NCI-H2029 treated with DMSO at 0.1 percent for 48 hours (cell line): ENCODE data around the gene AP1M2.
A peak's percentile ranks its signal among the peaks of the same experiment; 100 is the strongest.
"Not testable (repeated sequence)": the region's sequence is repeated elsewhere in the genome, so short reads cannot be mapped to it uniquely, and the experiment has no call there.

Source experiments
- DNase-seq: peaks from one replicate; lab custom pipeline; 2025; lab: John Stamatoyannopoulos, UW

Gene AP1M2

DNA sequence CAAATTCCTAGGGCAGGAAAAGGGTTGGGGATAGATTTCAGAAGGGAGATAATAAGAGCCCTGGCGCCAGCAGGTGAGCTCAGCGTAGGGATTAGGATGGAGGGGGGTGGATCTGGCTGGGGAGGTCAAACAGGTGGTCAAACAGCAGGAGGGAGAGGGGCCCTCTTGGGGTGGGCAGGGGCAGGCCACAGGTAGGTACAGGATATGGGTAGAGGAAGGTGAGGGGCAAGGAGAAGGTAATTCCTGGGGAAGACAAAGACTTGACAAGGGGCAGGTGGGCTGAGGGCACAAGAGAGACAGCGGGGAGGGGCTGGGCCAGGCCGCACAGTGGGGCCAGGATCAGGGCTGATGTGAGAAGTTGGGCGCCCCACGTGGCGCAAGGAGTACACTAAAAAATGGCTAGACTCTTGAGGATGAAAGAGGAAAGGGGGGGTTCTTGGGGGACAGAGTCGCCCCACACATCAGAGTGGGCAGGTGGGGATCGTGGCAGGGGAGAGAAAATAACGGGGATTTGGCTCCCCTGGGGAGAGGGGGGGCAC, 22.0 kb downstream of the AP1M2 start:
- no peak for DNase-seq

DNA sequence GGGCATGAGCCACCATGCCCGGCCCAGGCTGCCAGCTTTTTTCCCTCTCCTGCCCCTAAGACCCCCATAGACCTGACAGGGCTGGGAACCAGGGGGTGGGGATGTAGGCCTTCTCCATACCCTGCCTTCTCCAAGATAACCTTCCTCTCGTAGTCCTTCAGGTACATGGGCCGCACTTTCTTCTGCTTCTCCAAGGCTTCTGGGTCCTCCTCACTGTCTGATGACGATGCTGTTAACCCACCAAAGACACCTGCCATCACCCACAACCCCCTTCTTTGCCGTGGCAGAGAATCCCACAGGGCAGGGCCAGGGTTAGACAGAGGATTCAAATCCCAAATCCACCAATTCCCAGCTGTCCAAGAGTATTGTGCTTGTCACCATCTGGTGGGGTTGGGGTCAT, 24.5 kb downstream of the AP1M2 start:
- DNase-seq: no peak

DNA sequence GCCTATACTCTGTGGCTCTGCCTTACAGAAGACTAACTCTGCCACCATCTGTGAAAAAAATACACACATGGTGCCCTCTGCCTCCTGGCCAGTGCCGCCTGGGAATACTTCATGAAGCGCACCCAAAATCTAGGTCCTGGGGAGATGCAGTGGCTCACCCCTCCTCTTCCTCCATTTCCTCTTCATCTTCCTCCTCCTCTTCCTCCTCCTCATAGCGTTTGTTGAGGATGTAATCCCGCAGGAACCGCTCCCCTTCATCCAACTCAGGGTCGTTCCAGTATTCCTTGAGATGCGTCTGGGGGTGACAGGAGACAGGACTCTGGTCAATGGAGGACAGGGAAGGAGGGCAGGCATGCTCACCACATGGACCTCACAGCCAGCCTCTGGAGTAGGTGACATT, 27.0 kb downstream of the AP1M2 start:
- no peak for DNase-seq

DNA sequence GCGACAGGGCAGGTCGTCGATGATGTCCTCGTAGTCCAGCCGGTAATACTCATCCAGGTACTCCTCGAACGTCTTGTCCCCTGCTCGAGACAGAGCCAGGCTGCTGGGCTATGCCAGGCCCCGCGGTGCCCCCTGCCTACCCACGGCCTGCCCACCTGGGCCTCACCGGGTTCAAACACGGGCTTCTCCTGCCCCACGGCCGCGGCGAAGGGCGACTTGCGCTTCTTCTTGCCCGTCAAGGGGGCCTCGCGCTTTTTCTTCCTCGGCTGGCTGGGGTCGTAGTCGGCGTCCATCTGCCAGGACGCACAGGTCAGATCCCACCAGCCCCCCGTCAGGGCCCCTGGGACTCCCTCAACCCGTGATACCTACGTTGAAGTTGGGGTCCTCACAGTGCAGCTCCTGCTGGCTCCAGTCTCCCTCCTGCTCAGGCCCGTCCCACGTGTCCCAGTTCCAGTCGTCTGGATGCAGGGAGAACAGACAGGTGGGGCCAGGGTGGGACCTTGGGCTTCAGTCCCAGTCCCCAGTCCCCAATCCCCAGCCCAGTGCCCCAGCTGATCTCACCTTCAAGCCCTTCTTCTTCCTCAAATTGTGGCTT, 29.4 kb downstream of the AP1M2 start:
- DNase-seq: no peak

DNA sequence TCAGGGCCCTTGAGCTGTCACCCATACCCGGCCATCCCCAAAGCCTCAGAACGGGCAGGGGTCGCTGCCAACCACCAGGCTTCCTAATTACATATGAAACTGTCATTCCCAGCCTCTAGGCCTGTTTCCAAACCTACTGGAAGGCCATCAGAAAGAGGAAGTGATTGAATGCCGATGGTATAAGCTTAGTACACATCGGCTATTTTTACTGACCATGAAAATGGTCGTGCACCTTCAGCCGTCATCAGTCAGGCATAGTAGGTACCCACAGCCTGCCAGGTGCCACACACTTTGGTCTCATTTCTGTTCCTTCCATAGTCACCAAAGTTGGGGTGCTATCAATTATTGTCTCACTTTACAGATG, 31.5 kb downstream of the AP1M2 start:
- no peak for DNase-seq

DNA sequence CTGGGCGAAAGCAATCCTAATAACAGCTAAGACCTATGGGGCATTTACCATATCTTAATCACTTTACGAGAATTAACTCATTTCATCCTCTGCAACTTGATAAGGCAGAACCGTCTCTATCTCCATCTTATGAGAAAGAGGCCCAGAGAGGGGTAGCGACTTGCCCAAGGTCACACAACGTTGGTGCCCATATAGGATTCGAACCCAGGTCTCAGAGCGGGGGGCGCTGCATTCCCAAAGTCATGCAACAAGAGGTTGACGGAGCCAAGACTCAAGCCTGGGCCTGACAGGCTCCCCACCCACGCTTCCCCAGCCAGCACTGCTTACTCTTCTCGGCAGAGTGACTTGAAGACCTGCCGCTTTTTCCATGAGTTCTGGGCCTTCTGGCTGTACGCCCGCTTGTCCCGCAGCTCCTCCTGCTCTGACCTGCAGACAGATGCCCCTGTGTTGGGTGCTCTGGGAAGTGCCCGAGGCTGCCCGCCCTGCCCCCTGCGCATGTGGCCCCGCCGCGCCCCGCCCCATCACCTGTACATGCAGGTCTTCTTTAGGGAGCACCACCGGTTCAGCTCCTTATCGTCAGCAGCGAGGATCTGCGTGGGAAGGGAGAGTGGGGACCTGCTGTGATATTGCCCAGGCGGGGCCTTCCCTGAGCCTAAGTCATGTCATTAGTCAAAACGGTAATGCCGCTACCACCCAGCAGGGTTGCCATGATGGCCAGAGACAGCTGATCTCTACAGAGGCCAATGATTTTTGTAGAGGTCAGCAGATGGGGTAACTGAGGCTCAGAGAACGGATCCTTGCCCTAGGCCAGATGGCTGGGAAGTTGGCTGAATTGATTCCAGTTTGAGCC, 32.1 kb downstream of the AP1M2 start:
- no peak for DNase-seq

DNA sequence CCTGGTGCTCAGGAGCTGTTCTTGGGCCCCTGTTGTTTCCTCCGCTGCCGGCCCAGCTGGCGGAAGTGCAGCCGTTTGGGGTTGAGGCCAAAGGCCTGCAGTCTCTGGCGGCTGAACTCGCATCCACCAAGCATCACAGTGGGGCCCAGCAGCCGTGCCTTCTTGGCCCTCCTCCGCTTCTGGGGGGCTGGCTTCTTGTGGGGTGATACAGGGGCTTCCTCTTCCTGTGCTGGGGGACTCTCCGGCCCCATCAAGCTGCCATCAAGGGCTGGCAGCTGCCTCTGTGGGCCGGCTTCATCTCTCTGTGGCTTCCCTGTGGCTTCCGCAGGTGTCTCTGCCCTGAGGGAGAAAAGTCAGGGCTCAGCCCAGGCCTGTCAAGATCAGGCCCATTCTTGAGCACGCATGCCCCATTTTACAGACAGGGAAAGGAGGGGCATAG, 33.1 kb downstream of the AP1M2 start:
- DNase-seq: no peak

DNA sequence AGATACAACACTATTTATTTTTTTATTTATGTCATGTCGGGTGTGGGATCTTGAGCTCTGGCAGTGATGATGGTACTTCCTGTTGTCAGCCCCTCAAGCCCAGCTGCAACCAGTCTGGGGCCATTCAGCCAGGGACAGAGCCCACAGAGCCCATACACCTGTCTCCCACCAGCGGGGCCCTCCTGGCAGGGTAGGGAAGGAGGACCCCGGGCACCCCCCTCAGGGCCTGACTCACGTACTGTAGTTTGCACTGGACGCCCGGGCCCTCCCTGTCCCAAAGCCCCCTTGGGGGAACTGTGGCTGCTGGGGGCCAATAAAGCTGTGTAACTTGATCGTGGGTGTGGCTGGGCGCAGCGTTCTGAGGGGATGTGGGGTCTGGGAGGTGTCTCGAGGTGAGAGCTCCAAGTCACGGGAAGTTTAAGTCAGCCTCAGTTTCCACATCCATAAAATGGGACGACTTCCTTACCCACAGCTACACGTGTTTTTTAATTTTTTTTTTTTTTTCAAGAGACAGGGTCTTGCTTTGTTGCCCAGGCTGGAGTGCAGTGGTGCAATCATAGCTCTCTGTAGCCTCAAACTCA, 33.9 kb downstream of the AP1M2 start:
- no peak for DNase-seq

DNA sequence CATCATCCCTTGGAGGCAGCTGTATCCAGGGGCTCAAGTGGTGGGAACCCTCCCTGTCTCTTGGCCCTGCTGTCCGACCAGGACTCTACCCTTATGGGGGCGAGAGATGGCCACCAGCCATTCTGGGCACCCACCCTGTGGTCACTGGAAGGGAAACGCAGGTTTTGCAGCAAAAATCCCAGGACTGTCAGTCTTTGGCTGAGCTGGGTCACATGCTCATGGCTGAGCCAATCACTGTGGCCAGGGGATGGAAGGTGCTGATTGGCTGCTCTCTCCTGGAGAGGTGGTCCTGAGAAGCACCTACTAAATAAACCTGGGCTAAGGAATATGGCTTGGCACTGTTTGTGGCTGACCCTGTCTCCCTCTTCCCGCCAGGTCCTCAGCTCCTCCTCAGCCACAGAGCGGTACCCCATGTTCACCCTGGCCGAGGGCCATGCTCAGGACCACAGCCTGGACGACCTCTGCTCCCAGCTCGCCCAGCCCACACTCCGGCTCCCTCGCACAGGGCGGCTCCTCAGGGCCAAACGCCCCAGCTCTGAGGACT, 34.5 kb downstream of the AP1M2 start:
- no peak for DNase-seq

DNA sequence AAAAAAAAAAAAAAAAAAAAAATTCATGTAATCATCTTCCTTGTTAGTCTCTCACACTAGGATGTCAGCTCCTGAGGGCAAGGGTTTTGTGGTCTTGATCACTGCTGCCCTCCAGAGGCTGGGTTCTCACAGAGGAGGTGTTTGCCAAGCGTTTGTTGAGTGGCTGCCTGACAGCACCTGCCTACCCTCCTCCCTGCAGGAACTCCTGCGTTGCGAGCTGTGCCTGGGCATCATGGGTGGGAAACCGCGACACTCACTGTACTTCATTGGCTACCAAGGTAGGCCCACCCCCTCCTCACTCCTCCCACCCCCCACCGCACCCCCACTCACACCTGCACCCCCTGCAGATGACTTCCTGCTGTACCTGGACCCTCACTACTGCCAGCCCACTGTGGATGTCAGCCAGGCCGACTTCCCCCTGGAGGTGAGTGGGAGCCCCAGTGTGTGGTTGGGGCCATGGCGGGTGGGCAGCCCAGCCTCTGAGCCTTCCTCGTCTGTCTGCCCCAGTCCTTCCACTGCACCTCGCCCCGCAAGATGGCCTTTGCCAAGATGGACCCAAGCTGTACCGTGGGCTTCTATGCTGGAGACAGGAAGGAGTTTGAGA, 35.3 kb downstream of the AP1M2 start:
- no peak for DNase-seq

DNA sequence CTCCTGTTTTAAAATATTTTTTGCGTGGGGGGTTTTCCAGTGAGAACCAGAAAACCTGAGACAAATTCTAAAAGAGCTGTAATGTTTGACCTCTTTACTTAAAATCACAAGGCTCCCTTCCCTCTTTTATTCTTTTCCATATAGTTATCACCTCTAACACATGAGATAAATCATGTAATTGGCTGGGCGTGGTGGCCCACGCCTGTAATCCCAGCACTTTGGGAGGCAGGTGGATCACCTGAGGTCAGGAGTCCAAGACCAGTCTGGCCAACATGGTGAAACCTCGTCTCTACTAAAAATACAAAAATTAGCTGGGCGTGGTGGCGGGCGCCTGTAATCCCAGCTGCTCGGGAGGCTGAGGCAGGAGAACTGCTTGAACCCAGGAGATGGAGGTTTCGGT, 36.1 kb downstream of the AP1M2 start:
- not testable (repeated sequence) for DNase-seq

DNA sequence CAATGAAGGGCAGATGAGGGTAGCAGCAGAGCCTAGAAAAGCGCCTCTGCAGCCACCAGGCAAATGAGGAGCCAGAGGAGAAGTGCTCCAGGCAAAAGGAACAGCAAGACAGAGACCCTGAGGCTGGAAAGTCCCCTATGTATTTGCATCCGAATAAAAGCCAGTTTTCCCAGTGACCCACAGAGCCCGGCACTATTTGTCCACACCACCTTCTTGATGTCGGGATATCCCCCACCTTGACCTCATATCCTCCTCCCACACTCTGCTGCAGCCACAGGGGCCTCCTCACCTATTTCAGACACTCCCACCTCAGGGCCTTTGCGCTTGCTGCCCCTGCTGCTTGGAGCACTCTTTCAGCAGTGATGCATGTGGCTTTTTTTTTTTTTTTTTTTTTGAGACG, 36.8 kb downstream of the AP1M2 start:
- DNase-seq: no peak

DNA sequence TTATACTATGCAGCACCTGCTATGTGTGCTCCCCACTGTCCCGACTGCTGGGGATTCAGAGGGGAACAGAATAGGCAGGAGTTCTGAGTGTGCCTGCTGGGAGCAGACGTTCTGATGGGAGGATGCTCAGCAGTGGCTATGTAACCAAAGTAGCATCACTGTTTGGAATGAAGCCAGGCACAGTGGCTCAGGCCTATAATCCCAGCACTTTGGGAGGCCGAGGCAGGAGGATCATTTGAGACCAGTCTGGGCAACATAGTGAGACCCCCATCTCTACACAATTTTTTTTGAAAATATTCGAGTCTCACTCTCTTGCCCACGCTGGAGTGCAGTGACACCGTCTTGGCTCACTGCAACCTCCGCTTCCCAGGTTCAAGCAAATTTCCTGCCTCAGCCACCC, 37.4 kb downstream of the AP1M2 start:
- DNase-seq: no peak

DNA sequence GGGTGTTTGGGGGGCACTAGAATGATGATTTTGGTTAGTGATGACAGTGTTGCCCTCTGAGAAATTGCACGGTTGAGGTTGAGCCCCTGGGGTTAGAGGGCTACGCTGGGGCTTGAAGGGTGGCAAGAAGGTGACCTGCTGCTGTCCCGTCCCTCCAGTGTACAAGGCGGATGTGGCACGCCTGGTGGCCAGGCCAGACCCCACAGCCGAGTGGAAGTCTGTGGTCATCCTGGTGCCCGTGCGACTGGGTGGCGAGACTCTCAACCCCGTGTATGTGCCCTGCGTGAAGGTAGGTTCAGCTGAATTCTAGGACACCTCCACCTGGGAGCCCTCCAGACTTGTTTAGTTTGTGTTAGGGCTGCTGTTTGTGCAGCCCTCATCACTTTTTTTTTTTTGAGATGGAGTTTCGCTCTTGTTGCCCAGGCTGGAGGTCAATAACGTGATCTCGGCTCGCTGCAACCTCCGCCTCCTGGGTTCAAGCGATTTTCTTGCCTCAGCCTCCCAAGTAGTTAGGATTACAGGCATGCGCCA, 38.3 kb downstream of the AP1M2 start:
- DNase-seq: no peak

DNA sequence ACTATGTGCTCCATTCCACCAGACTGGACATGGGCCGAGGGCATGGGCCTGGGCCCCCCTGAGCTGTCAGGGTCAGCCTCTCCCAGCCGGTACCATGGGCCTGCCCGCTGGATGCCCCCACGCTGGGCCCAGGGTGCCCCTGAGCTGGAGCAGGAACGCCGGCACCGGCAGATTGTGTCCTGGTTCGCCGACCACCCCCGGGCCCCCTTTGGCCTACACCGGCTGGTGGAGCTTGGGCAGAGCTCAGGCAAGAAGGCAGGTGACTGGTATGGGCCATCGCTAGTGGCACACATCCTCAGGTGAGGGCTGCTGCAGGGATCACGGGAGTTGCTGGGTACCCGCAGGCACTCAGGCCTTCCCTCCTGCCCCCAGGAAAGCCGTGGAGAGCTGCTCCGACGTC, 40.3 kb downstream of the AP1M2 start:
- no peak for DNase-seq

DNA sequence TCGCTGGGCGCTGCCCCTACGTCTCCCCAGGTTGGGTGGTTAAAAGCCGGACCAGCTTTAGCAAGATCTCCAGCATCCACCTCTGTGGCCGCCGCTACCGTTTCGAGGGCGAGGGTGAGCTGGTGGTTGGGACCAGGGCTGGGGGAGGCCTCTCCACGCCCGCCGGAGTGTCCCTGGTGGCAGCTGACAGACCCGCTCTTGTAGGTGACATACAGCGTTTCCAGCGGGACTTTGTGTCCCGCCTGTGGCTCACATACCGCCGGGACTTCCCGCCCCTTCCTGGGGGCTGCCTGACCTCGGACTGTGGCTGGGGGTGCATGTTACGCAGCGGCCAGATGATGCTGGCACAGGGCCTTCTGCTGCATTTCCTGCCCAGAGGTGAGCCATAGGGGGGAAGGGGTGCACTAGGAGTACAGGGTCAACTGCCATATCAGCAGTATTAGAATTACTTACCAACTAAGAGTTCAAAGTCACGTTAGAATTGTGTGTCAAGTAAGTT, 42.3 kb downstream of the AP1M2 start:
- no peak for DNase-seq

DNA sequence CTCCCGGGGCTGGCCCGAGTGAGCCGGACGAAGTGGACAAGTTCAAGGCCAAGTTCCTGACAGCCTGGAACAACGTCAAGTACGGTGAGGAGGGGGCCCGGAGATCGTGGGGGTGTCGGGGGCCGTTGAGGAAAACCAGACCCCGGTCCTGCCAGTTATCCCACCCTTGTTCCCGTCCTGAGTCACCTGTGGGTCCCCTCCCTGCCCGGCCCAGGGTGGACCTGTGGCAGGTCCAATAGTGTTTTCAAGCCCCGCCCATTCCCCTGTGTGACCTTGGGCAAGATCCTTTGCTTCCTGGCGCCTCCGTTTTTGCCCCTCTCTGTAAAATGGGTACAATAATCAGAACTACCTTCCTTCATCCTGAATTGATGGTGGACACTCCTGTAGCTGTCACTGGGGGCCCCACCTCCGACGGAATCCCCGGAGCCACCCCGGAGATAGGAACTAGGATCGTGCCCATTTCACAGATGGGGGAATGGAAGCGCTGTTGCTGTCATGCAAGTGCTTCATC, 42.8 kb downstream of the AP1M2 start:
- no peak for DNase-seq

DNA sequence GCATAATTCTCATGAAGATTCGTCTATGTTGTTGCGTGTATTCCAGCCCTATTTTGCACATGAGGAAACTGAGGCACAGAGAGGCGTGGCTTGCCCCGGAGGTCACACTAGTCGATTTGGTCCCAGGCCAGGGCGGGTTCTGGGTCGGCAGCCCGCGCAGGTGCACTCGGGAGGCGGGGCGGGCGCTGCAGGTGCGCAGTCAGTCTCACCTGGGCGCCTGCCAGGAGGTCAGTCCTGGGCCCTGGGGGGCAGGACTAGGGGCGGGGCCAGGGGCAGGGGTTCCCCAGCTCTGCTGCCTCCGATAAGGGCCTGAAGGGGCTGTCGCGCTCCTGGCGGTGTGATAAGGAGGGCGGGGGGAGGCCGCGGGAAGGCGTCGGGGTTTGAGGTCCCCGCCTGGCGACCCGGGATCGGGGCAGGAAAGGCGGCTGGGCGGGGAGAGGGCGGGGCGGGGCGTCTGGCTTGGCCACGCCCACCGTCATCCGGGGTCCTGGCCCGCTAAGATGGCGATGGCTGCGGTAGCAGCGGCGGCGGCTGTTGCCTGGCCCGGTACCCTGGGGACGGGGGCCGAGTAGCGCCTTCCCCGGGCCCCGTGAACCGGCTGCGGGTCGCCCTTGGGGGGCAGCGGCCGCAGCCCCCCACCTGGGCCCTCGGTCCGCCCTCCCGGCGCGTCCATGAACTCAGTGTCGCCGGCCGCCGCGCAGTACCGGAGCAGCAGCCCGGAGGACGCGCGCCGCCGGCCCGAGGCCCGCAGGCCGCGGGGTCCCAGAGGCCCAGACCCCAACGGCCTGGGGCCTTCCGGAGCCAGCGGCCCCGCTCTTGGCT, 43.5 kb downstream of the AP1M2 start, which contains the start of gene ATG4D:
Gene ATG4D, plus strand, starts transcription at position 485 of the 822 bp plus-strand sequence. Its CDS starts 187 bp downstream, at position 672.
- peak; percentile 88 for DNase-seq

DNA sequence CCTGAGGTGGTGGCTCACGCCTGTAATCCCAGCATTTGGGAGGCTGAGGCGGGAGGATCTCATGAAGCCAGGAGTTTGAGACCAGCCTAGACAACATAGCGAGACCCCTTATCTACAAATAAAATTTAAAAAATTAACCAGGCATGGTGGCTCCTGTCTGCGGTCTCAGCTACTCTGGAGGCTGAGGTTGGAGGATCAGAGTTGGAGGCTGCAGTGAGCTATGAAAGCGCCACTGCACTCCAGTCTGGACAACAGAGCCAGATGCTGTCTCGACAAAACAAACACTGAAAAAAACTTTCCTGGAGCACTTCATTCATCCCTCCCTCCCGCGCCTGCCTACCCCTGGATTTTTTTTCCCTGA, 44.1 kb downstream of the AP1M2 start:
- DNase-seq: no peak

DNA sequence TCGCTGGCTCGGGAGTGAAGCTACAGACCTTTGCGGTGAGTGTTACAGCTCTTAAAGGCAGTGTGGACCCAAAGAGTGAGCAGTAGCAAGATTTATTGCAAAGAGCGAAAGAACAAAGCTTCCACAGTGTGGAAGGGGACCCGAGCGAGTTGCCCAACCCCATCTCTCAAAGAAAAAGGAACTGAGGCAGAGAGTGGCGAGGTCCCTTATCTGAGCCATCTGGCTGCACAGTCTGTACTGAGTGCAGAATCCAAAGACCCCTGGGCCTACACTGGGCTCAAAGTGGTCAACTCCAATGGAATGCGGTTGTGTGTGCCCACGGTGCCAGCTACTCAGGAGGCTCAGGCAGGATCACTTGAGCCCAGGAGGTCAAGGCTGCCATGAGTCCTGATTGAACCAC, 48.1 kb downstream of the AP1M2 start:
- not testable (repeated sequence) for DNase-seq
